Fibroblast of peridontal ligament (primary cell): ENCODE results near the gene CLEC18A.
"Not testable (repeated sequence)": the region's sequence is repeated elsewhere in the genome, so short reads cannot be mapped to it uniquely, and the experiment has no call there.

Source experiments
- DNase-seq: peaks from one replicate; pipeline ENCODE4 v3.0.0-alpha.2; 2010; ENCODE audit errors: extremely low read depth

Gene CLEC18A

DNA sequence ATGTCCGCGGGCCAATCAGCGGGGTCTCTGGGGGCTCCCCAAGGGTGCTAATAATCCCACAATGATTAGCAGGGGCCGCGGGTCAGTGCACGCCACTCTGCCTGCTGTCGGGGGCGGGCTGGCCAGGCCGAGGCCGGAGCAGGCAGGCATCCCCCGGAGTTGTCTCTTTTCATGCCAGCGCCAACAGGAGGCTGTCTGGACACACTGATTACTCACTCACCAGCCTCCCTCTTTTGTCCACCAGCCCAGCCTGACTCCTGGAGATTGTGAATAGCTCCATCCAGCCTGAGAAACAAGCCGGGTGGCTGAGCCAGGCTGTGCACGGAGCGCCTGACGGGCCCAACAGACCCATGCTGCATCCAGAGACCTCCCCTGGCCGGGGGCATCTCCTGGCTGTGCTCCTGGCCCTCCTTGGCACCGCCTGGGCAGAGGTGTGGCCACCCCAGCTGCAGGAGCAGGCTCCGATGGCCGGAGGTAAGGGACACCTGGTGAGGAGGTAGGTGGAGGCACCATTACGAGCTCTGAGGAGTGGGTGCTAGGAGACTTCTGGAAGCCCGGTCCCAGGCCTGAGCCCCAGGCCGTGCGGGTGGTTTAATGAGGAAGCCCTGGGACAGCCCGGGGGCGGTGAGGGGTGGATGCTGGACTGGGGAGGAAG lies at the start of gene CLEC18A:
Gene CLEC18A (plus strand): TSS at position 318 of the 655 bp plus-strand sequence. CDS start 33 bp downstream, at position 351.
- DNase-seq = not testable (repeated sequence)

DNA sequence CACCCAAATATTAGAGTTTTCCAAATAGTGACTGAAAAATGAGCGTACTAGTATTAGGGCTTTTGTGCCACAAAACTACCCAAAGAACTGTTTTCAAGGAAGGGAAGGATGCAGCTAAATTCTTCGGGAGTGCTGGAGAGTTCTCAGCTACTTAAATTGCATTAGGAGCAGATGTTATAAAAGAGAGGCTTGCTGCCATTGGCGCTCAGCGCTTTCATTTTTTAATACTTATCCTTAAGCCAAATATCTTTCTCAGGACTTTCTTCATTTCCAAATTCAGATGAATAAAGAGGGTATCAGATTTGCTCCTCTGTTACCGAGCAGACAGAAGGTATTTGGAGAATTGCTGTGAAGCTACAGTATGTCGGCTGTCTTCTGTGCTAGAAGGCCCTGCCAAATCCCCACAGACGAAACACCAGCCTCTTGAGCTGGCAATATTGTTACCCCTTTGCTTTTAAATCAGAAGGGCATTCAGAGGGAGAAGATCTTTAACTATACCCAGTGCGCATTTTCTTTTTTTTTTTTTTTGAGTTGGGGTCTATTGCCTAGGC lies 47.2 kb upstream of the CLEC18A start:
- peak; percentile 33 for DNase-seq

DNA sequence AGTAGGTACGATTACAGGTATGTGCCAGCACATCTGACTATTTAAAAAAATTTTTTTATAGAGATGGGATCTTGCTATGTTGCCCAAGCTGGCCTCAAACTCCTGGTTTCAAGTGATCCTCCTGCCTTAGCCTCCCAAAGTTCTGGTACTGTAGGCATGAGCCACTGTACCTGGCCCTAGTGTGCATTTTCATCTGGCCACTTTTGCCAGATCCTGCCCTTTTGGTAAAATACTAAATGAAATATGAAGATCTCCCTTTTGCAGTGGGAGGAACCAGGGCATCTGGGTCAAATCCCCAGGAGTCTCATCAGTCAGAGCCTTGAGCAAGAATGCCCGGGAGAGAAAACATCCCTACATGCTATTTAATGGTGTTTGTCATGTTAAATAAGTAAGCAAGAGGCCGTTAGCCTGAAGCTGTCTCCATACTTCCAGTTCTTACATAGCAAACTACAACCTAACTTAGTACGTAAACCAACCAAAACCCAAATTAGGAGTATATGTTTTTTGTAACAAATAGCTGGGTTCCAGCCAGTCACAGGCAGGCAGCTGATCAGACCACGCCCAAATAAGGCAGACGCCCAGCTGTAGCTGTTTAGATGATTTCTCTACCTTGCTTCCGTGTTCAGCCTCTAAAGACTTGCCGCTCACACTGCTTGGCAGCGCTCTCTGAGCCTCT lies 46.5 kb upstream of the CLEC18A start:
- no peak for DNase-seq

DNA sequence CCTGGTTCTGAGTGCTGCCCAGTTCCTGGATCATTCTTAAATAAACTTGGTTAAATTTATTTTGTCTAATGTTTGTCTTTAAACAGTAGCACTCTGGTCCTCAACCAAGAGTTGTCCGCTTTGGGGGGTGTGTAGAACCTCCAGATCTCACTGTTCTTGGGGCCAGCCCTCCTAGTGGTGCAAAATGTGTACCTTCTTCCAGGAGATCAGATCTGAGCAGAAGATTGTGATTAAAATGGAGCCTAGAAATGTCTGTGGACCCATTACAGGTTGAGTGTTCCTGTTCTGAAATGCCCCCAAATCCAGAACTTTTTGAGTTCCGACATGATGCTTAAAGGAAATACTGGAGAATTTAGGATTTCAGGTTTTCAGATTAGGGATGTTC lies 46.0 kb upstream of the CLEC18A start:
- DNase-seq = no peak

DNA sequence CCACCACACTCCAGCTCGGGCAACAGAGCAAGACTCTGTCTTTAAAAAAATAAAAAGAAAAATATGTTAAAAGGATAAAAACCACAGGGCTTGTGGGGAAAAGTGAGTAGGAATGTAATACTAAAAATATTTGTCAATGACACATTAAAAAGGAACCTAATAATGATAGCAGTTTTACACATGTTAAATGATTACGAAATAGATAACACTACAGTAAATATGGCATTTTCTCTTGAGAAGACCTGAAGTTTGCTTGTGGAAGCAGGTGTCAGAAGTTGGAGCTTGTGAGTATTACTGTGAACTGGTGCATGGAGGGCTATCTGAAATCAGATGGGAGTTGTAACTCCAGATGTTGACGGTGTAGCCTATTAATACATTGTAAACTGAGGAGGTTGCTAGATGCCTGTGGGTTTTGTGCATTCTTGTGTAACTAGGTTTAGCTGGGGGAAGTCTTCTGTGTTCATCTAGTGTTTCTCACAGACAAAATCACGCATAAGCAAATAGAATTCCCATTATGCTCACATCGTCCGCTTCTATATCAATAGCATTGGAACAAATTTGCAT lies 44.2 kb upstream of the CLEC18A start:
- peak; percentile 79 for DNase-seq

DNA sequence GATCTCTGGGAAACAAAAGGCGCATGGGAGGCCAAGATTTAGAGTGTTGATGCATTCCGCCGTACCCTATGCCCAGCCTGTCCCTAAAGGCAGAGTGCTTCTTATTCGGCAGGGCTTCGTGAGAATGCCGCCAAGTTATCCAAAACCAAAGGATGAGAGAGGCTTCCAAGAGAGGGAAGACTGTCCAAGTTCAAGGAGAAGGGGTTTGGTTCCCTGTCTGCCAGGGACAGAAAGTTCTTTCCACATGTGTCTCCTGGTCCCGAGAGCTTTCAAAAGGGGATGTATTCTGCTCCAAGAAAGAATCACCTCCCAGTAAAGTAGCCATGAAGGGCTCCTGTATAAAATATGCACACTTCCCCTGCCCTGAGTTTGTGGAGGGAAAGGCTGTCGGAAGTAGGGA lies 42.1 kb upstream of the CLEC18A start:
- no peak for DNase-seq

DNA sequence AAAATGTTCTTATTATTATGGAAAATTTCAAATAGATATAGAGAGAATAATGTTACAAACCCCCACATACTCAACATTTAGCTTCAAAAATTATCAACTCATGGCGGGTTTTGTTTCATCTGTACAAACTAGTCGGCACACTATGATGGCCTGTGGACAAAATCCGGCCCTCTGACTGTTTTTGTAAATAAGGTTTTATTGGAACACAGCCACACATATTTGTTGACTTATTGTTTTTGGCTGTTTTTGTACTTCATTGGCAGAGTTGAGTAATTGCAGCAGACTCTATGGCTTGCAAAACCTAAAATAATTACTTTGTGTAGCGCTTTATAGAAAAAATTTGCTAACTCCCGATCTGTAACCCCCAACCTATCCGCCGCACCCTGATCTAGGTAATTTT lies 41.4 kb upstream of the CLEC18A start:
- no peak for DNase-seq

DNA sequence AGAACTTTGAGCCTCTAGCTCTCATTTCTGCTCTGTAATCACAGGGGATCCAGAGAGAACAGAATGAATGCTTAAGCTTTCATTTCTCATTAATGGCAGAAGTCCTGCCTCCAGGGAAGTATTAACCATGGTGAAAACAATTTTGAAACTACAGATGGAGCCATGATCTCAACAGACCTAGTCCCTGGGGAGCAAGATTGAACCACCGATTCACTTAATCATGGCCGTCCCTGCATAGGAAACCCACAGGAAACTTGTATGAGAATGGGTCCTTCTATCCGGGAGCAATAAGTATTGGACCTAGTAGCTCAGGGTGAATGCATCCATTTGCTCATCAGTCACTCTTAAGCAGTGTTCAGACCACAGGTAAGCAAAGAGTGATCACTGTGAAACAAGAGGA lies 40.2 kb upstream of the CLEC18A start:
- no peak for DNase-seq

DNA sequence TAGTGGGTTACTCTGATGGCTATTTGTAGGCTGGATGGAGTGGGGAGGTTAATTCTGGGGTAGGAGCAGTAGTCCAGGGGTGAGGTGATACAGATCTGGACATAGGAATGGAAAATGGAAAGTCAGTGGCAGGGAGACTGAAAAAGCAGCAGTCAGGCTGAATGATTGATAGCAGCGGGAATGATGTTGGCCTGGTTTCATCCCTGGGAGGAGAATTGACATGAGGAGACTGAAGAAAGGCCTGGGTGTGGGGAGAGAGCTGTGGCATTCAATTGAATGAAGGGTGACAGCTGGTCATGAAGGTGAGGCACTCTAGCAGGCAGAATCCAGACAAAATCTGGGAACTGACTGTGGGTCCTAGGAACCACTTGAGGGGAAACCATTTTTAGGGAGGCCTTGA lies 34.7 kb upstream of the CLEC18A start:
- no peak for DNase-seq

DNA sequence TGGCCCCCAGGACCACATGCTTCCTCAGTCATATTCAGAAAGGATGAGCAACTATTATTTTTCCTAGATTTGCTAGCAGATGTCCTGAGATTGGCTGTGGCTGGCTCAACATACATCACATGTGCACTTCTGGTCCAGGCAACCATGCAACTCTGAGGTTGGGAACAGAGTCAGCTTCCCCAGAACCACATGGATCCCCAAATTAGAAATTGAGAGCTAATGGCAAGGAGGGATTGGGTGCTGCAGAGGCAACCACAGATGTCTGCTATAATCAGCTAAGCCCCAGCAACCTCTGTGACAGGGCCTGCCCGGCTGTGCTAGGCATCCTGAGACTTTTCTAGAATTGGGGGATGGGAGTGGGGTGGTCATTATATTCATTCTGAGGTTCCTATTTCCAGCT lies 33.8 kb upstream of the CLEC18A start:
- DNase-seq = no peak

DNA sequence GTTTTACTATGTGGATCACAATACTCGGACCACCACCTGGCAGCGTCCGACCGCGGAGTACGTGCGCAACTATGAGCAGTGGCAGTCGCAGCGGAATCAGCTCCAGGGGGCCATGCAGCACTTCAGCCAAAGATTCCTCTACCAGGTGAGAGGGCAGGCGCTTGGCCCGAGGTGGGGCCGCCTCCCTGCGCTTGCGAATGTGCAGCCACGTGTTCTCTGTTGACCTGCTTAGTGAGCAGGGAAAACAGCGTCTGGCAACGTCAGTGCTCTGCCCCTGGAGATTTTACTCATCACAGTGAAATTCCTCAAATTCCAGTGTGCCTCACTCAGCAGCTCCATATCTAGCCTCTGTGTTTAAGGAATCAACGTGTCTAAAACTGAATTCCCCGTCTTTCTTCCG lies 33.4 kb upstream of the CLEC18A start:
- peak; percentile 99 for DNase-seq

DNA sequence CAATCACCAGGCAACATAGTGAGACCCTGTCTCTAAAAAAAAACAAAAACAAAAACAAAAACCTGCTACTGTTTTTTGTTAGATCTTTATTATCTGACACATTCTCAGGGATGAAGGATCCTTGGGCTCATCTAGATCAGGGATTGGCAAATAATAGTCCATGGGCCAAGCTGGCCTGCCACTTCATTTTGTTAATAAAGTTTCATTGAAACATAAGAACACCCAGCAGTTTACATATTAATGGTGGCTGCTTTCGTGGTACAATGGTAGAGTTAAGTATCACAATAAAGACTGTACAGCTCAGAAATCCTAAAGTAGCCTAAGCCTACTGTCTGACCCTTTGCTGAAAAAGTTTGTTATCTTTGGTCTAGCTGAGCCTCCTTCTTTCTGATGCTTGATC lies 32.9 kb upstream of the CLEC18A start:
- no peak for DNase-seq

DNA sequence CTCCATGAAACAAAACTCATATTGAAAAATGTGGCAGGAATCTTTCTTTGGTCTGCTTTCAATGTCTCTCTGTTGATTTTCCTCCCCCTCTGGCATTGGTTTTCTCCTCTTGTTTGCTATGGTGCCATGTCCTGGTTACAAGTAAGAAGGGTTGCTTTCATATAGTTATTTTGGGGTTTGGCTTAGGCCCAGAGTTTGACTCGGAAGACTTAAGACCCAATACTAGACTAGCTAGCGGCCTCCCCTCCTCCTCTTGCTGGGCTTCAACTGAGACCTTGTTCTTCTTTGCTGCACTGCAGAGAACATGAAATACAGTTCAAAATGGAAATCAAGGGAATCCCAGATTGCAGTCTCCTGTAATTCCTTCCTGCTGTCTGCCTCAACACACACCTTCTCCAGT lies 30.0 kb upstream of the CLEC18A start:
- peak; percentile 89 for DNase-seq

DNA sequence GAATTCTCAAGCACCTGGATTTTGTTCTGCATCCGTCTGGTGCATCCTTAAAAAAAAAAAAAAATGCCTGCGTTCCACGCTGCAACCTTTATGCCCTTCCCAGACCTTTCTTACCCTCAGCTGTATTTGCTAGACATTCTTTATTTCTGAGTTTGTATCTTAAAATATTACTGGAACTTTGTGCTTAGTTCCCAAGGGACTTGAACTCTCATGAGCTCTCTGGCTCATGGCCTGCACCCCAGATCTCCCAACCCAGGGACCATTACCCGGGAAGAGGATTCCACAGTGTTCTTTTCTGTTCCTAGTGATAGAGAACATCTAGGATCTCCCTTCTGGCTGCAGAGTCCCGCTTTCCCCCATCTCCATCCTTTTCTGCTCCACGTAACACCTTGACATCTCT lies 28.9 kb upstream of the CLEC18A start:
- DNase-seq = no peak

DNA sequence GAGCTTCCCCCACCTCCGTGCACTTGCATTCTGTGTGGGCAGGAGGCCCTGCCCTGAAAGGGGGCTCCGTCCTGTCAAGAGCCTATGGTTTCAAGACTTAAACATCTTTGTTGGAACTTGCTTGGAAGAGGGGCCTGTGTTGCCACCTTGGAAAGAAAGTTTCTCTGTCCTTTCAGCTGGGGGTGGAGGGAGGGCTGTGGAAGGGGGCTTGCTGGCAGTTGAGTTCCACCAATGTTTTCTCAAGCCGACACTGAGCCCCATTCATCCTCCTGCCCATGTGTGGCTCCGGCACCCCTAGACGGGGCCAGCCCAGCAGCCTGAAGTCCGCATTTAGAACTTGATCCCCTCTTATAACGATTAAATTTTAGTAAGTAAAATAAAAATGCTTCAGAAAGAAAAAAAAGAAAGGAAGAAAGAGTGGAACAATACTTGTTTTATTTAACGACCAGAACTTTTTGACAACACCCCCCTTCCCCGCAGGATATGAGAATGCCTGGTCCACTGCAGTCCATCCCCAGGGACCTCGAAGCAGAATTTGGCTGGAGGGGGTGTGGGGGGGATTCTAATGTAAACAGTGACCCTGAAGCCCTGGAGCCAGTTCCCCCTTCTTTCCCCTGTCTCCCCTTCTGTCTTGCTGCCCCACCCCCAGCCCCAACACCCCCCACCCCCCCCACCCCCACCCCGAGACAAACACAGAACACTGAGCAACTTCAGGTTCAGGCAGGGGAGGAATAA lies 26.9 kb upstream of the CLEC18A start:
- no peak for DNase-seq

DNA sequence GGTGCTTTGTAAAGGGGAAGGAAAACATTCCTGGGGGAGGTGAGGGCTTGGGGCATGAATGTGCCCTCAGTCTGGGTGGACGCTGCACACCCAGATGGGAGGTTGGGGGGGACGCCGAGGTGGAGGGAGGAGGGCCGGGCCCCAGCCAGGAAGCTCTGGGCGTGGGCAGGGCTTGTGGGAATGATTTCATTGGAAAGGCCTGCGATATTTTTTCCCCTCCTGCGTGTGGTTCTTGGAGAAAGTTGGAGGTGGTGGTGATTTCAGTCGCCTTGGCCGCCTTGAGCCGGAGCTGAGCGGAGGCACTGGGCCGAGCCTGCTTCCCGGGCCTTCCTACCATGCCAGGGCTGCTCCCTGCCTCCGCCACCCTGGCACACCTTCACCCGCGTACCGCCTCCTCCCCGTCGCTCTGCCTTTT lies 26.4 kb upstream of the CLEC18A start:
- peak; percentile 92 for DNase-seq

DNA sequence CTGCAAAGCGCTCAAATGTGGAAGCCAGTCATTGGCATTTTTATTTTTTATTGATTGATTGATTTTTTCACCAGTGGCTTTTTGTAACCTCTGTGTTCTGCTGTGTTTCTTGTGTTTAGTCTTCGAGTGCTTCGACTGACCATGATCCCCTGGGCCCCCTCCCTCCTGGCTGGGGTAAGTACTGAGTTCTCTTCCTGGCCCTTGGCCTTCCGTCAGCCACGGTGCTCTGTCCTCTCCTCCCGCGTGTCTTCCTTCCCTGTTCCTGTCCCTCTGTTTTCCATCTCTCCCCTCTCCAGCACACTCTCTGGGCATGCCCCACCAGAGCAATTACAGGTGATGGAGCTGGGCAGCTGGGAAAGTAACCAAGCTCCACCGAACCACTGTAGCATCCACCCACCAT lies 25.8 kb upstream of the CLEC18A start:
- no peak for DNase-seq

DNA sequence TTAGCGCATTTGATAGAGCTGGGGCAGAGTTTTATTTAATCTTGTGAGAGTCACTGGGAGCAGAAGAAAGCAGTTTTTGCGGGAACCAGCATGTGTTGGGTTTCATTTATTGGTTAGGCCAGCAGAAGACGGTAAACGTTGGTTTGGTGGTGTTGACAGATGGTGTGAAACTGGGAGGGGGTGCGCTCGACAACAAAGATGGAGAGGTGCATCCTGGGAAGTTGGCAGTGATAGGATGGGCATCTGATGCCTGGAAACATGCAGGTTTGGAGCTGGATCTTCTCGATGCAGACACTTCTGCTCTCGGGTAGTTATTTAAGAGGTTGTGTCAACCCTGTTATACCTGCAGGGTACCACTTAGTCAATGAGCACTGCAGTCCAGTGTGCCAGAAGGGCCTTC lies 24.9 kb upstream of the CLEC18A start:
- no peak for DNase-seq

DNA sequence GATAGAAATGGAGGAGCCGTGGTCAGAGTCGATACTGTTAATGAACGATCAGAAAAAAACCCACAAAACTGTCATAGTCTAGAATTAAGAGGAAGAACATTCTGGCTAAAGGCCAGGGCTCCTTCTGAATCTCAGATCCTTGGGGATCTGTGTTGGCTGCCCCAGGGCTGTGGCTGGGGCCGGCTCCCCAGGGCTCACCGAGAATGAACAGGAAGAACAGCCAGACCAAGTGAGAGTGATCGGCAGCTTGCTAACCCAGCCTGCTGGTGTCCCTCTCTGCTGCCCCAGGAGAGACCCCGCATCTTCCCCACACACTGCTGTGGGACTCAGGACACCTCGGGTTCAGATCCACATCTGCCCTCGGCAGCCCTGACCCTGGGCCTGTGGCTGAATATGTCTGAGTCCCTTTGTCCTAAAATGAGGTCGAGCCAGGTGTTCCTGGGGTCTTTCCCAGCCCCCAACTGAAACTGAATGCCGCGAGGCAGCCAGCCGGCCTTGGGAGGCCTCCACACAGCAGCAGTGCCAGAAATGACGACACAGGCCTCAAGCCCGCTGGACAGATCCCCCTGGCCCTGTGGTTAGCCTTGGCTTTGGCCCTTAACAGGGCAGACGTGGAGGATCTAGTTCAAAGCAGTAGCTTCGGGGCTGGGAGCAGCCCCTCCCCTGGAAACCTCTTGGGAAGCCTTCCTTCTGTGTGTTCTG lies 23.9 kb upstream of the CLEC18A start:
- peak; percentile 93 for DNase-seq

DNA sequence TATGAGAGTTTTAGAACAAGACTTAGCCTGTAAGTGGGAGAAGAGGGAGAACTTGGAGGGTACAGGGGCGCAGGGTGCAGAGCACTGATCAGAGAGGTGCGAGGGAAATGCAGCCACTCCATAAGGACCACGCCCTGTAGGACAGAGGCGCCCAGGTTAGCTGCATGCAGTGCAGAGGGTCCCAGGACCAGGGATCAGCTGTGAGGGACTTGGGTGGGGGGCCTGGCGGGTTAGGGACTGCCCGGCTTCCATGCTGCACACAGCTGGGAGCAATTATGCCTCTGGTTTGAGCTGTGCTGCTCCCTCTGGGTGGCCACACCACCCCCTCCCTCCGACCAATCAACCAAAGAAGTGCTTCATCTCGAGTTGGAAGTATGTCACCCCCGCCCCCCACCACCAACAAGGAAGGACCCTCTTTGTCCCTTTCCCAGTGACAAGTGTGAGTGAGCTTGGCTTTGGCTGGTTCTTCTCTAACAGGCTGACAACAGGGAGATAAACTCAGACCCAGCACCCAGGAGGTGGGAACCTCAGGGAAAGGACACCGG lies 22.2 kb upstream of the CLEC18A start:
- no peak for DNase-seq

DNA sequence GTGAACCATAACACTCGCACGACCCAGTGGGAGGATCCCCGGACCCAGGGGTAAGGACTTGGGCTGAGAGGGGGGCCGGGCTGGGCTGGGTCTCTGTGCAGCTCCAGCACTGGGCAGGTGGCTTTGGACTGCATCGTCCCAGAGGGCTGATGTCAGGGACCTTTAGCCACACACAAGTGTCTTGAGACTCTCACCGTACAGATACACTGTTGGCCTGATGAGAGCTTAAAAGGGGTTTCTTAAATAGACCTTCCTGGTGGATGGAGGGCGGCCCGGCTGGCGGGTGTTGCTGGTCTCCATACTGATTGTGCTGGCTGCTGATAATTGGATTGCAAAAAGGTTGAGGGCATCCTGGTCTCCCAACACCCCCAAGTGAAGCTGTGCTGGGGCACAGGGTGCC lies 21.7 kb upstream of the CLEC18A start:
- no peak for DNase-seq
